Natural killer cell (primary cell): ENCODE data around the gene MAP3K19. TPM values are rescaled to one million over a fixed set of nuclear protein-coding genes. Genes with fewer than 3 reads are reported as not detected.
"Not testable (repeated sequence)": the region's sequence is repeated elsewhere in the genome, so short reads cannot be mapped to it uniquely, and the experiment has no call there.

Experiments
- ATAC-seq, 3 donors: fragments of 150-1000 bp in 2 of 3; fragments of 200-7000 bp in 1 of 3; cut with Tn5 transposase; 1 replicate in 1 of 3; 2 replicates in 2 of 3; pipeline ENCODE4 v1.10.0; 2021; ENCODE audit warnings: mild to moderate bottlenecking in 2 of 3, moderate library complexity in 2 of 3
- DNase-seq, 2 donors: peaks; one replicate each; pipeline versions ENCODE4 v3.0.0 to v3.0.0-alpha.2; 2013 to 2021; ENCODE audit warnings: mixed read lengths in 1 of 2
- H3K27ac ChIP-seq: one replicate; pipeline ENCODE4 v1.5.1; 2013; ENCODE audit warnings: mild to moderate bottlenecking, low read length
- H3K27me3 ChIP-seq: one replicate; pipeline ENCODE4 v1.6.1; 2013; ENCODE audit warnings: low read length; ENCODE audit not compliant: control insufficient read depth, insufficient read depth
- H3K36me3 ChIP-seq: one replicate; pipeline ENCODE4 v1.6.1; 2013; ENCODE audit warnings: low read length; ENCODE audit not compliant: control insufficient read depth, insufficient read depth
- H3K4me1 ChIP-seq: one replicate; pipeline ENCODE4 v1.6.1; 2013; ENCODE audit warnings: low read length; ENCODE audit not compliant: control insufficient read depth, insufficient read depth
- H3K4me3 ChIP-seq: one replicate; pipeline ENCODE4 v1.5.1; 2013; ENCODE audit warnings: low read length
- H3K9me3 ChIP-seq: one replicate; pipeline ENCODE4 v1.6.1; 2013; ENCODE audit warnings: low read length; ENCODE audit not compliant: control insufficient read depth, insufficient read depth
- H3K27ac Mint-ChIP-seq, 2 donors: one replicate each; pipeline ENCODE4 v1.8.0; 2022; ENCODE audit warnings: mild to moderate bottlenecking in 2 of 2, mixed read lengths in 2 of 2, moderate library complexity in 1 of 2
- H3K27me3 Mint-ChIP-seq, 2 donors: one replicate each; pipeline ENCODE4 v1.8.0; 2022; ENCODE audit warnings: low read depth in 2 of 2, mixed read lengths in 2 of 2
- H3K36me3 Mint-ChIP-seq: one replicate; pipeline ENCODE4 v1.8.0; 2022; ENCODE audit warnings: mixed read lengths
- H3K4me1 Mint-ChIP-seq, 2 donors: one replicate each; pipeline ENCODE4 v1.8.0; 2022; ENCODE audit warnings: mixed read lengths in 2 of 2
- H3K4me3 Mint-ChIP-seq: one replicate; pipeline ENCODE4 v1.8.0; 2022; ENCODE audit warnings: mild to moderate bottlenecking, moderate library complexity, mixed read lengths
- H3K9me3 Mint-ChIP-seq, 2 donors: one replicate each; pipeline ENCODE4 v1.8.0; 2022; ENCODE audit warnings: mixed read lengths in 2 of 2
- CTCF ChIP-seq: fragments of 200-600 bp; IDR thresholded peaks from one replicate; pipeline ENCODE4 v1.8.0; 2022; ENCODE audit warnings: antibody characterized with exemption
- WGBS: methylation state at CpG from one replicate; pipeline ENCODE4 v1.1.7; 2013; ENCODE audit warnings: missing lambda C conversion rate; ENCODE audit not compliant: insufficient coverage; 5-methylcytosine and 5-hydroxymethylcytosine counted together
- intact Hi-C: fragments of 100-400 bp; cut with micrococcal nuclease; formaldehyde crosslinking; loops from one replicate; pipeline ENCODE4 v1.14.2; 2022
- total RNA-seq, 4 donors: library from RNA; stranded (reverse); fragments of 120-200 nt in 1 of 4; gene quantifications; one replicate each; pipeline versions ENCODE4 v1.2.3 to v1.2.4, GENCODE V29; 2013 to 2022

The MAP3K19 gene
- total RNA-seq, 3 donors from 2014 or later (not counting 1 experiment from before 2014, with no cell fraction given) = not detected

- H3K36me3 ChIP-seq = peaks cover 3% of the 10 kb centered on the region
- Mint-ChIP-seq H3K36me3 (no peaks in the 10 kb centered on the region), H3K27me3 (no peaks in the 10 kb centered on the region), H3K9me3 (no peaks in the 10 kb centered on the region), H3K4me1 (peaks cover 4% of the 10 kb centered on the region in 2 donors), H3K27ac (no peak overlapping the region), H3K4me3 (no peak overlapping the region)
- 100% methylated on average over 2 of the region's 2 CpGs for WGBS
- no peak for DNase-seq
- no peaks in the 10 kb centered on the region for H3K4me1 ChIP-seq
- no peak overlapping the region for H3K4me3 ChIP-seq
- no peak for ATAC-seq
- H3K27me3 ChIP-seq = no peaks in the 10 kb centered on the region
- no peak overlapping the region for H3K27ac ChIP-seq
- TF ChIP-seq CTCF = no peak
- H3K9me3 ChIP-seq = no peaks in the 10 kb centered on the region
- intact Hi-C loops = no loop called here
Observed at GRCh38 chr2:135094508-135094907, 47.3 kb upstream of the MAP3K19 start.

GRCh38 chr2:135093670-135094330 is 46.6 kb upstream of the MAP3K19 start:
- Mint-ChIP-seq H3K4me3 (no peak overlapping the region), H3K9me3 (no peaks in the 10 kb centered on the region), H3K36me3 (no peaks in the 10 kb centered on the region), H3K27ac (no peak overlapping the region), H3K4me1 (peaks cover 4% of the 10 kb centered on the region in 2 donors), H3K27me3 (peaks cover 0 to 3% of the 10 kb centered on the region in 2 donors)
- Histone ChIP-seq H3K27ac (no peak overlapping the region), H3K4me1 (no peaks in the 10 kb centered on the region), H3K9me3 (no peaks in the 10 kb centered on the region), H3K4me3 (no peak overlapping the region), H3K27me3 (no peaks in the 10 kb centered on the region), H3K36me3 (peaks cover 3% of the 10 kb centered on the region)
- ATAC-seq = no peak
- no peak for TF ChIP-seq CTCF
- WGBS = 92% methylated on average over 2 of the region's 3 CpGs
- DNase-seq = no peak
- intact Hi-C loops = no loop called here

- Histone ChIP-seq H3K27ac (no peak overlapping the region), H3K4me3 (no peak overlapping the region), H3K36me3 (peaks cover 3% of the 10 kb centered on the region), H3K4me1 (no peaks in the 10 kb centered on the region), H3K27me3 (no peaks in the 10 kb centered on the region), H3K9me3 (no peaks in the 10 kb centered on the region)
- intact Hi-C loops = no loop called here
- no peak for DNase-seq
- Mint-ChIP-seq H3K27me3 (peaks cover 0 to 3% of the 10 kb centered on the region in 2 donors), H3K9me3 (no peaks in the 10 kb centered on the region), H3K4me1 (peaks cover 4% of the 10 kb centered on the region in 2 donors), H3K27ac (no peak overlapping the region), H3K4me3 (no peak overlapping the region), H3K36me3 (no peaks in the 10 kb centered on the region)
- no peak for ATAC-seq
- TF ChIP-seq CTCF = no peak
Observed at GRCh38 chr2:135093193-135093592, 45.9 kb upstream of the MAP3K19 start.

GRCh38 chr2:135091681-135092080 is 44.4 kb upstream of the MAP3K19 start:
- H3K36me3 ChIP-seq = peaks cover 3% of the 10 kb centered on the region
- H3K4me3 Mint-ChIP-seq = no peak overlapping the region

GRCh38 chr2:135089597-135089996 is 42.4 kb upstream of the MAP3K19 start:
- H3K9me3 ChIP-seq, H3K27me3 ChIP-seq, H3K36me3 Mint-ChIP-seq, H3K4me3 Mint-ChIP-seq, H3K4me1 Mint-ChIP-seq, intact Hi-C loops, H3K4me1 ChIP-seq, H3K9me3 Mint-ChIP-seq, DNase-seq, H3K27ac Mint-ChIP-seq, H3K4me3 ChIP-seq, H3K36me3 ChIP-seq, ATAC-seq, H3K27me3 Mint-ChIP-seq, H3K27ac ChIP-seq: not testable (repeated sequence)
- over 99% methylated on average over 4 of the region's 4 CpGs for WGBS

More at GRCh38 chr2:135091681-135092080, 44.4 kb upstream of the MAP3K19 start:
- no peaks in the 10 kb centered on the region for H3K4me1 ChIP-seq
- Mint-ChIP-seq H3K27ac (no peak overlapping the region), H3K4me1 (peaks cover 4% of the 10 kb centered on the region in 2 donors), H3K9me3 (no peaks in the 10 kb centered on the region), H3K27me3 (peaks cover 6 to 7% of the 10 kb centered on the region in 2 donors), H3K36me3 (no peaks in the 10 kb centered on the region)
- no peak for ATAC-seq
- H3K9me3 ChIP-seq = no peaks in the 10 kb centered on the region
- WGBS = no CpG with 5 or more reads among the region's 1 CpG
- H3K27ac ChIP-seq = no peak overlapping the region
- no peaks in the 10 kb centered on the region for H3K27me3 ChIP-seq
- no peak for DNase-seq
- intact Hi-C loops = no loop called here
- TF ChIP-seq CTCF = no peak
- no peak overlapping the region for H3K4me3 ChIP-seq
